WERI-Rb-1 (cell line): Measurements from ENCODE around the gene TRIM47.

Experiments
- DNase-seq: peaks from one replicate; pipeline ENCODE4 v3.0.0-alpha.2; 2020
- H3K27ac ChIP-seq: fragments of 250-450 bp; sonication (Bioruptor Pico); 2 replicates; pipeline ENCODE4 v1.5.1; 2020; ENCODE audit warnings: mild to moderate bottlenecking, moderate library complexity
- H3K27me3 ChIP-seq: fragments of 250-450 bp; sonication (Bioruptor Pico); 2 replicates; pipeline ENCODE4 v1.5.1; 2021; ENCODE audit warnings: mild to moderate bottlenecking, low read depth, moderate library complexity; ENCODE audit not compliant: insufficient read depth, severe bottlenecking
- H3K36me3 ChIP-seq: fragments of 250-450 bp; sonication (Bioruptor Pico); 2 replicates; pipeline ENCODE4 v1.5.1; 2020; ENCODE audit warnings: mild to moderate bottlenecking, moderate library complexity
- H3K4me3 ChIP-seq: 2 replicates; pipeline ENCODE4 v1.5.1; 2011; ENCODE audit warnings: low read depth, mild to moderate bottlenecking, control low read depth, low read length
- H3K9me3 ChIP-seq: fragments of 250-450 bp; sonication (Bioruptor Pico); 2 replicates; pipeline ENCODE4 v1.5.1; 2021; ENCODE audit warnings: mild to moderate bottlenecking, moderate library complexity; ENCODE audit not compliant: severe bottlenecking
- TF ChIP-seq, protein P1 (sequence below): IDR thresholded peaks from 2 replicates; pipeline ENCODE4 v1.5.1; 2011; ENCODE audit warnings: low read depth, mild to moderate bottlenecking, control low read depth, inconsistent platforms, low read length

TRIM47 gene

DNA sequence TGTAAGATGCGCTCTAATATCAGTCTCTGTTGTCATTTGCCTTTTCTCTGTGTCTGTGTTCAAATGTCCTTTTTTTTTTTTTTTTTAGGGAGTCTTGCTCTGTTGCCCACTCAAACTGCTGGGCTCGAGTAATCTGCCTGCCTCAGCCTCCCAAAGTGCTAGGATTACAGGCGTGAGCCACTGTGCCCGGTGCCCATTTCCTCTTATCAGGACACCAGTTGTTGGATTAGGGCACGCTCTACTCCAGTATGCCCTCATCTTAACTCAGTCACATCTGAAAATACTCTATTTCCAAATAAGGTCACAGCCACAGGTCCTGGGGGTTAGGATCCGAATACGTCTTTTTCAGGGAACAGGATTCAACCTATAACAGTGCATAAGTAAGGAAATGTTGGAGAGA lies 1.9 kb upstream of the TRIM47 start:
- H3K27me3 ChIP-seq: no peaks in the 10 kb centered on the region
- H3K4me3 ChIP-seq: no peak overlapping the region
- no peak for DNase-seq
- TF ChIP-seq, protein P1, sequence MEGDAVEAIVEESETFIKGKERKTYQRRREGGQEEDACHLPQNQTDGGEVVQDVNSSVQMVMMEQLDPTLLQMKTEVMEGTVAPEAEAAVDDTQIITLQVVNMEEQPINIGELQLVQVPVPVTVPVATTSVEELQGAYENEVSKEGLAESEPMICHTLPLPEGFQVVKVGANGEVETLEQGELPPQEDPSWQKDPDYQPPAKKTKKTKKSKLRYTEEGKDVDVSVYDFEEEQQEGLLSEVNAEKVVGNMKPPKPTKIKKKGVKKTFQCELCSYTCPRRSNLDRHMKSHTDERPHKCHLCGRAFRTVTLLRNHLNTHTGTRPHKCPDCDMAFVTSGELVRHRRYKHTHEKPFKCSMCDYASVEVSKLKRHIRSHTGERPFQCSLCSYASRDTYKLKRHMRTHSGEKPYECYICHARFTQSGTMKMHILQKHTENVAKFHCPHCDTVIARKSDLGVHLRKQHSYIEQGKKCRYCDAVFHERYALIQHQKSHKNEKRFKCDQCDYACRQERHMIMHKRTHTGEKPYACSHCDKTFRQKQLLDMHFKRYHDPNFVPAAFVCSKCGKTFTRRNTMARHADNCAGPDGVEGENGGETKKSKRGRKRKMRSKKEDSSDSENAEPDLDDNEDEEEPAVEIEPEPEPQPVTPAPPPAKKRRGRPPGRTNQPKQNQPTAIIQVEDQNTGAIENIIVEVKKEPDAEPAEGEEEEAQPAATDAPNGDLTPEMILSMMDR: no peak
- H3K36me3 ChIP-seq: peaks cover 15% of the 10 kb centered on the region
- no peak overlapping the region for H3K27ac ChIP-seq
- no peaks in the 10 kb centered on the region for H3K9me3 ChIP-seq

DNA sequence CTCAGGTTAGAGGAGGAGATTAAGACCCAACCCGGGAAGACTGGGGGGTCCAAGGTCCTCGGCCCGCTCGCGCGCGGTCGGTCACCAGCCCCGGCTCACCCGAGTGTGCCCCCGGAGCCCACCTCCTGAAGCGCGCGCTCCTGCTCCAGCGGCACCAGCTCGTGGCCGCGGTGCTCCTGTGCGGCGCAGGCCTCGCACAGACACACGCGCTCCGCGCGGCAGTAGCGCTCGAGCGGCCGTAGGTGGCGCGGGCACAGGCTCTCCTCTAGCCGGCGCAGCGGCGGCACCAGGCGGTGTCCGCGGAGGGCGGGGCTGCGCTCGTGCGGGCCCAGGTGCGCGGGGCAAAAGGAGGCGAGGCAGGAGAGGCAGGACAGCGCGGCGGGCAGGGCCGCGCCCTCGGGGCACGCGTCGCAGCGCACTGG lies 618 bp downstream of the TRIM47 start:
- Histone ChIP-seq H3K27me3 (no peaks in the 10 kb centered on the region), H3K36me3 (peaks cover 34% of the 10 kb centered on the region), H3K27ac (peak overlapping the region; percentile 90), H3K9me3 (no peaks in the 10 kb centered on the region), H3K4me3 (peak overlapping the region; percentile 51)
- TF ChIP-seq, protein P1: peak; percentile 73
- DNase-seq: peak; percentile 84

DNA sequence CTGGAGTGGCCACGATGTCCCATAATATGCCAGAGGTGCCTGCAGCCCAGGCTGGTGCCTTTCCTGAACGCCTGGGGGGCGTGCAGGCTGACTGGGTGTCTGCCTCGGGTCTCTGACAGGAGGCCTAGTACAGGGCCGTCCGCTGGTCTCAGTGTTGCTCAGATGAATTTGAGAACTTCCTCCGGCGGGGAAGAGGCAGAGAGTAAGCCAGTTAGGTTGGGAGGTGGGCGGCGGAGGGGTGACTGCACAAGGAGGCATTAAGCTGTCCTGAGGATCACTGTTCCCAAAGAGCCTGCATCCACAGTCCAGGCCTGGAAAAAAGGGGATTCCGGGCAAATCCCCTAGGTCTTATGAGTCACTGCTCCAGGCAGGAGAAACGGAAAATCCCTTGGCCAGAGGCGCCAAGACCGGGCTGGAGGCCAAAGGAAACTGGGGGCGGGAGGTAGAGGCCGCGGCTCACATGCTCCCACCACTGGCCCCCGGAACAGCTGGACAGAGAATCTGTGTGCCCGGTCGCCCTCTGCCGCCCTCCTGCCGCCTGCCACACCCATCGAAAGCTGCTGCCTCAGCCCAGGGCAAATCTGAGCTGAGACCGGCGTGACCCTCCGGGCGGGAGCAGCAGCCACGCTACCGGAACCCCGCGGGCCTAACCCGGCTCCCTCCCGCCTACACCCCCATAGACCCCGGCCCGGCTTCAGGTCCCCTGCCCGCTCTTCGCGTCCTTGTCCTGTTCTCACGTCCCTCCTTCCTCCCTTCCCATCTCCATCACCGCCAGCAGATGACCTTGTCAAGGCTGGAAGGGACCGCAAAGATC lies 1.2 kb downstream of the TRIM47 start:
- TF ChIP-seq, protein P1: no peak
- H3K4me3 ChIP-seq: peak overlapping the region; percentile 51

DNA sequence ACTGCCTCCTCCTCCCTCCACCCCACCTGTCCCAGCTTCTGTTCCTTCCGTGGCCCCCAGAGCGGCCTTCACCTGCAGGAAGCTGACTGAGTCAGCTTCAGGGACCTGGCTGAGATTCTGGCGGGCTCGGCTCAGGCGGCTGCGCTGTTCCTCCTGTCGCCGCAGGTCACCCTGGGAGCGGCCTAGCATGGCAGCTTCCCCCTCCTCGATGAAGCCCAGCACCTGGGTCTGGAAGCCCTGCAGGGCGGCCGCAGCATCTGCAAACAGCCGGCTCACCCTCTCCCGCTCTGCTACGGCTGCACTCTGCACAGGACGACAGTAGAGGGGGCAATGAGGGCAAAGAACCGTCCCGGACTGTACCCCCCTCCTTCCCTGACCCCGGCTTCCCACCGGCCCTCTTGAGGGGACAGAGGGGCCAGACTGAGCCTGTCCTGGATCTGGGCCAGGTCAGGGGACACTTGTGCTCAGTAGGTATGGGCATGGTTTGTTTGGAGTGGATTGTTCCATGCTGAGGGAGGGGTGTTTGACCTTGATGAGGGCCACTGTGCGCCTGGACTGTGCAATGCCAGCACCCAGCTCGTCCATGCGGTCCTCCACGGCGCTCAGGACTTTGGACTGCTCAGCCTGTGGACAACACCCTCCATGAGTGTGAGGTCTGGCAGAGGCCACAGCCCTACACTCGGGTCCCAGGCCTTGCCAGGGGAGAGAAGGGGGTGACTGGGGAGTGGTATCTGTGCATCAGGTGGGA lies 2.0 kb downstream of the TRIM47 start:
- Histone ChIP-seq H3K36me3 (peaks cover 34% of the 10 kb centered on the region), H3K27me3 (no peaks in the 10 kb centered on the region), H3K4me3 (peak overlapping the region; percentile 51), H3K9me3 (no peaks in the 10 kb centered on the region), H3K27ac (peak overlapping the region; percentile 90)
- peak; percentile 88 for DNase-seq
- TF ChIP-seq, protein P1: peak; percentile 75

More for the DNA sequence above, 1.2 kb downstream of the TRIM47 start:
- Histone ChIP-seq H3K36me3 (peaks cover 34% of the 10 kb centered on the region), H3K27ac (peak overlapping the region; percentile 90), H3K27me3 (no peaks in the 10 kb centered on the region), H3K9me3 (no peaks in the 10 kb centered on the region)
- DNase-seq: peak; percentile 90

DNA sequence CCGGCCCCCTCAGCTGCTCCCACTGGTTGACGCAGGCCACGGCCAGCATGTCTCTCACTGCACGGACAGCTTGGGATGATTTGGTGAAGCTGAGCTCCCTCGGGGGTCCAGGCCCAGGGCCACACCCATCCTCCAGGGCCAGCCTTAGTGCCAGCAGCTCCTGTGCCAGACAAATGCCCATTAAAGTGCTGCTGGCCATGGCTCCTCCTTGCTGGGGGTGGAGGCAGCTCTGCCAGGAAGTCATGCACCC lies 2.5 kb downstream of the TRIM47 start:
- DNase-seq: no peak
- Histone ChIP-seq H3K4me3 (no peak overlapping the region), H3K36me3 (peaks cover 34% of the 10 kb centered on the region), H3K9me3 (no peaks in the 10 kb centered on the region), H3K27me3 (no peaks in the 10 kb centered on the region), H3K27ac (peak overlapping the region; percentile 90)
- TF ChIP-seq, protein P1: no peak
